ENCODE results near the gene DDX11. TPM values are rescaled to one million over a fixed set of nuclear protein-coding genes. Genes with fewer than 3 reads are reported as not detected.
"Not testable (repeated sequence)": the region's sequence is repeated elsewhere in the genome, so short reads cannot be mapped to it uniquely, and the experiment has no call there.

The DDX11 gene
- total RNA-seq, 2 donors from 2014 or later = 6.9 to 18.2 TPM

DNA sequence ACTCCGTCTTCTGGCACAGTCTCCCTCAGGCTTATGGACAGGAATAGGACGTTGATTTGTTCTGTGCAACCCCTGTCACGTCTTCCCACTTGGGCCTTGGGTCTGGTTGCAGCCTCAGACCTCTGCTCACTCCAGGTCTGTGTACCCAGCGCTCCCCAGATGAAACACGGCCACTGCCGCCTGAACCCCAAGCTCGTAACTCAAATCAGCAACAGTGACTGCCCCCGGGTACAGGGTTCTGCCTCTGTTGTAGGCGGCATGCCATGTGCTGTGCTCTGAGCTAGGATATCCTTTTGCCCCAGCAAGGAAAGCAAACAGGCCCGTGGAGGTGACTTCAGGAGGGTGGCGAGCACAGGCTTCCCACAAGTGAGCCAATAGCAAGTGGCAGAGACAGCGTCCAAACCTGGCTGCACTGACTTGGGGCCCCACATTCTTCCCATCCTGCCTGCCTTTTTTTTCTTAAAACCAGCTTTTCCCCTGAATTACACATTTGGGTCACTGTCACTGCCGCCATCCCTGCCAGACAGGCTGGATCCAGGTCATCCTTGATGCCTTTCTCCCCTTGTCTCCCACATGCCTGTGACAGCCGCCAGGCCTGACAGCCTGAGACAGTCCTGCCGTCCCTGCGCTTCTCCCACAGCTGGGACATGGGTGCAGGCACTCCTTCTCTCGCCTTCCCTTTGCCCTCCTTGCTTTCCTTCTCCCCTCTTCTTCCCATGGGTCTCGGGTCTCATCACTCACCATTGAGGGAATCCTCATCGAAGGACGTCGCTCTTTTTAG, 21.6 kb downstream of the DDX11 start:
- intact Hi-C loops (cut with DNase I); ATAC-seq; DNase-seq: not testable (repeated sequence)

DNA sequence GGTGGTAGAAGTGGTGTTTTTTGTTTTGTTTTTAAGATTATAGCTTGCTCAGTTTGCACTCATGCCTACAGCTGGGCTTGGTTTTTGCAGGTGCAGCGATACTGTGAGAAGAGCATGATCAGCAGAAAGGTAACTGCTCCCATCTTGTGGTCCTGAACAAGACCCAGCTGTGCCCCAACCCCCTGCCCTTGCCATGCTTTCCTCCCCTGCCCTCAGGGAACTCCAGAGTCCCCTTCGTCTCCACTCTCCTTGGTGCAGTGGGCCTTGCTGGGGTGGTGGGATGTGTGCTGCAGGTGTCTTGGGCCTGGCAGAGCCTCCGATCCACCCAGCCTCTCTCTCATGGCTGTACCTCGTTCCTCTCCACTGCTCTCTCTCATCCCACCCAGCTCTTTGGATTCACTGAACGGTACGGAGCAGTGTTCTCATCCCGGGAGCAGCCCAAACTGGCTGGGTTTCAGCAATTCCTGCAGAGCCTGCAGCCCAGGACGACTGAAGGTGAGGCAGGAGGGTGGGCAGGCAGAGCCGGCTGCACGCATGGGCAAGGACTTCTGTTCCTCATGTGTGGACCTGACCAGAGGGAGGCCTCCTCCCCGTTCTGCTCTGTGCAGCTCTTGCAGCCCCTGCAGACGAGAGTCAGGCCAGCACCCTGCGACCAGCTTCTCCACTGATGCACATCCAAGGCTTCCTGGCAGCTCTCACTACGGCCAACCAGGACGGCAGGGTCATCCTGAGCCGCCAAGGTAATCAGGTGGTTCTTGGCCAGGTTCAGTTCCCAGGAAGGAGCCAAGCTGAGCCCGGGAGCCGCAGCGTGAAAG, 22.8 kb downstream of the DDX11 start:
- ATAC-seq; intact Hi-C loops (cut with DNase I); DNase-seq: not testable (repeated sequence)

DNA sequence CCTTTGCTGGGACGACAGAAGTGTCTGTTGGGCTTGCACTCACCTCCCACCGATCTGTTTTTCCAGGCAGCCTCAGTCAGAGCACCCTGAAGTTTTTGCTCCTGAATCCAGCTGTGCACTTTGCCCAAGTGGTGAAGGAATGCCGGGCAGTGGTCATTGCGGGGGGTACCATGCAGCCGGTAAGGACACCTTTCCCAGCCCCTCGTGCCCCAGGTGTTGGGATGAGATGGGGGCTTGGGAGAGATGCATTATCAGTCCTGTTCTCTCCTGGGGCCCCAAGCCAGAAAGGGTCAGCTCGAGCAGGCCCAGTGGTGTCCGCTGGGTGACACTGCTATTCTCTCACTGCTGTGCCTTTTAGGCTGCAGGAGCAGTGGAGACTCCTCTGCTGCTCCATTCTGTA, 24.2 kb downstream of the DDX11 start:
- intact Hi-C loops (cut with DNase I); ATAC-seq; DNase-seq: not testable (repeated sequence)

DNA sequence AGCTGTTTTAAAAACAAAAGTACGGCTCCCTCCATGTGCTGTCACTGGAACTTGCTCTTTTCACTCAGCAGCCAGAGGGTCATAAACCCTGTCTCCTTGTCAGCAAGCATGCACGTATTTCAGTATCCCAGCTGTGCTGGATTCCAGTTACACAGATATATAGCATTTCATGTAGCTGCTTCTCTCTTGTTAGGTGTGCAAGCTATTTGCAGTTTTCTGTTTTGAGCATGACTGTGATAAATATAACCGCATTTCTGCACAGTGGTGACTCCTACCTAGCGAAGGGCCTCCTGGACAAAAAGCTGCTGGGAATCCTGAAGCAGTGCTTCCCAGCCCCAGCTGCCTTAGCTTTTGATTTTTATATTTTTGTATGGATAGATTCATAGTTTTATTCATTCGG, 24.7 kb downstream of the DDX11 start:
- ATAC-seq; intact Hi-C loops (cut with DNase I); DNase-seq: not testable (repeated sequence)

DNA sequence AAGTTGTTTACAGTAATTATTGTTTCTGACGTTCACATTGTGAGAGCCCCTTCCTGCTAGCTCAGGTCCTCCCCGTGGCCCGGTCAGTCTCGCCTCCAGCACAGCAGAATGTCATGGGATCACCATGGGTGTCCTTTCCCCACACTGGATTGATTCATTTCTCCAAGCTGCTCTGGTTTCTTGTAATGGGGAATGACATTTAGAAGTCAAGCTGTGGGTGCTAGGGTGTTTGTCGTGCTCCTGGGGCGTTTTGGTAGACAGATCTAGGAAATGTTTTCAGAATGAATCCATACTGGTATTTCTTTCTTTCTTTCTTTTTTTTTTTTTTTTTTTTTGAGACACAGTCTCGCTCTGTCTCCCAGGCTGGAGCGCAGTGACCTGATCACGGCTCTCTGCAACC, 25.1 kb downstream of the DDX11 start:
- ATAC-seq; DNase-seq; intact Hi-C loops (cut with DNase I): not testable (repeated sequence)

DNA sequence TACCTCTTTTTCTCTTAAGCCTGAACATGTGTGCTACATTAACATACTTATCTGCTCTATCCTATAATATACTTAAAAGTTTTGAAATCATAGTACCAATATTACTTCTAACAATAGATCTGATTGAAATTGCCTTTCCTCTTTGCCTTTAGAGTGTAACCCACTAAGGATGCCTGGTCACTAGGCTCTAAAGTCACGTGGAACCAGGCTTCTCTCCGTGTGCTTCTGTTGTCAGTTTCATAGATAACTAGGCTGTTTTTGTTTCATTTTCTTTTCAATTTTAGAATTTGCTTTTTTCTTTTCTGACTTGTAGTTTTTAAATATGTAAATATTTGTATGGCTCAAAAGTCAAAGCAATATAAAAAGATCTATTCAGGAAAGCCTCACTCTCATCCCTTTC, 25.8 kb downstream of the DDX11 start:
- intact Hi-C loops (cut with DNase I); ATAC-seq; DNase-seq: not testable (repeated sequence)

DNA sequence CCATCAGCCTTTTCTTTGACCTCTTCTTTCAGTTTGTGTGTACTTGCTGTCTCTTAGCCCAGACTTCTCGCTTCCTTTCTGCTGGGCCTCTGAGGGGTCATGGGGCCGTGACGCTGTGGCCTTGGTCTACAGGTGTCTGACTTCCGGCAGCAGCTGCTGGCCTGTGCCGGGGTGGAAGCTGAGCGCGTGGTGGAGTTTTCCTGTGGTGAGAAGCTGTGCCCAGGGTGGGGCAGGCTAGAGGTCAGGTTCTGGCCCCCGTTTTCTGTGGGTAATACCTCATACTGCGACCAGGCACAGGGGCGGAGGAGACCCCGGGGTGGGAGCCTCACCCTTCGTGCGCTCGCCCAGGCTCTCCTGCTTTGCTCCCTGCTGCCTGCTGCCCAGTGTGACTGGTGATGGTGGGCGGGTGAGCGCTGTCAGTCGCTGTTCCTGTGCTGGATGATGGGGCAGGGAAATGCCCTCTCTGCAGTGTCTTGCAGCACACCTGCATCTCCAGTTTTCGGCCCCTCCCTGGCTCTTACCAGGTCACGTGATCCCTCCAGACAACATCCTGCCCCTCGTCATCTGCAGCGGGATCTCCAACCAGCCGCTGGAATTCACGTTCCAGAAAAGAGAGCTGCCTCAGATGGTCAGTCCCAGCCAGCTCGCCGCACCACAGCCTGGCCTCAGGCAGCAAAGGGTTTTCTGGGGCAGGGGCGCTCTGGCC, 27.0 kb downstream of the DDX11 start:
- ATAC-seq; intact Hi-C loops (cut with DNase I); DNase-seq: not testable (repeated sequence)

DNA sequence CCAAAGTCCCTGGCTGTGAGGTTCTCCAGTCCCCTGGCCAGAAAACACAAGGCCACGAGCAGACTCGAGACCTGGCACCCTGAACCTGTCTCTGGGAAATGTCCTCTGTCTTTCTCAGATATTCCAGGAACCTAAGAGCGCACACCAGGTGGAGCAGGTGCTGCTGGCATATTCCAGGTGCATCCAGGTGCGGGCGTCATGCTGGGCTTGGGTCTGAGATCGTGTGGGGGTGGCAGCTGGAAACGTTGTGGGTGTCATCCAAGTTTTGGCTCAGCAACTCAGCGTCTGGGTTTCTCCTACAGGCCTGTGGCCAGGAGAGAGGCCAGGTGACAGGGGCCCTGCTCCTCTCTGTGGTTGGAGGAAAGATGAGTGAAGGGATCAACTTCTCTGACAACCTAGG, 28.5 kb downstream of the DDX11 start:
- DNase-seq; ATAC-seq; intact Hi-C loops (cut with DNase I): not testable (repeated sequence)

DNA sequence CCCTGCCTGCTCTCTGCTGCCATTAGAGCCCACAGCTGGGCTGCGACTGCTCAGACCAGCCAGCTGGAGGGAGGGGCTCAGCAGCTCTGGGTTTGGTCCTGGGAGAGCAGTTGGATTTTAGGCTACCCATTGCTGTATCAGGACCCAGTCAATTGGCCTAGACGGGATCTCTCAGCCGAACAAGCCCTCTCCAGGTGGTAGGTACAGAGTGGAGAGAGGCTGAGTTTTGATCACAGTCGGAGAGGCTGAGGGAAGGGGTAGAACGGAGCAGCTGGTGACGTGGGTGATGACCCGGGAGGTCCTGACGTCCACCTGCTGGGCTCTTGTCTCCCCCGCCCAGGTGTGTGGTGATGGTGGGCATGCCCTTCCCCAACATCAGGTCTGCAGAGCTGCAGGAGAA, 28.9 kb downstream of the DDX11 start:
- intact Hi-C loops (cut with DNase I); DNase-seq; ATAC-seq: not testable (repeated sequence)

DNA sequence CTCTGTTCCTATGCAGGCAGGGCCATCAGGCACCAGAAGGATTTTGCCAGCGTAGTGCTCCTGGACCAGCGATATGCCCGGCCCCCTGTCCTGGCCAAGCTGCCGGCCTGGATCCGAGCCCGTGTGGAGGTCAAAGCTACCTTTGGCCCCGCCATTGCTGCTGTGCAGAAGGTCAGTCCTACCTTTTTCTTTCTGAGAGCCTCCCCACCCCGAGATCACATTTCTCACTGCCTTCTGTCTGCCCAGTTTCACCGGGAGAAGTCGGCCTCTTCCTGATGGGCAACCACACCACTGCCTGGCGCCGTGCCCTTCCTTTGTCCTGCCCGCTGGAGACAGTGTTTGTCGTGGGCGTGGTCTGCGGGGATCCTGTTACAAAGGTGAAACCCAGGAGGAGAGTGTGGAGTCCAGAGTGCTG, 29.9 kb downstream of the DDX11 start:
- ATAC-seq; intact Hi-C loops (cut with DNase I); DNase-seq: not testable (repeated sequence)

DNA sequence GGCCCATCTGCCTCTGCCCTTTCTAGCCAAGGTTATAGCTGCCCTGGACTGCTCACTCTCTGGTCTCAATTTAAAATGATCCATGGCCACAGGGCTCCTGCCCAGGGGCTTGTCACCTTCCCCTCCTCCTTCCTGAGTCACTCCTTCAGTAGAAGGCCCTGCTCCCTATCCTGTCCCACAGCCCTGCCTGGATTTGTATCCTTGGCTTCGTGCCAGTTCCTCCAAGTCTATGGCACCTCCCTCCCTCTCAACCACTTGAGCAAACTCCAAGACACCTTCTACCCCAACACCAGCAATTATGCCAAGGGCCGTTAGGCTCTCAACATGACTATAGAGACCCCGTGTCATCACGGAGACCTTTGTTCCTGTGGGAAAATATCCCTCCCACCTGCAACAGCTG, 30.6 kb downstream of the DDX11 start:
- DNase-seq; intact Hi-C loops (cut with DNase I); ATAC-seq: not testable (repeated sequence)

DNA sequence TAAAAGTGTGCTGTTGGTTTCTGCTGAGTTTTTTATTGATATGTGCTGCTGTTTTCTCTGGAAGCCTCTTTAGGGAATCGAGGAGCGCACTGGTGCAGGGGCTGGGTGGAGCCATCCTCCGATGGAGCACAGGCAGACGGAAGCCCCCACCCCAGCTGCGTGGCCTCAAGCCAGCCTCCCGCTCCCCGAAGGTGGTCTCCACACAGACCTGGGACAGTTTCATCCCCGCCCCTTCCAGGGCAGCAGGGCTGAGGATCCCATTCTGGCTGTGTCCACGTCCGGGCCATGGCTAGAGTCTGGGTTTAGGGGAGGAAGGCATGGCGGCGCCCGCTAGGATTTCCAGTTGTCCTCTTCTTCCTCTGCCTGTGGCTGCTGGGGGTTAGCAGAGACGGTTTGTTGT, 31.1 kb downstream of the DDX11 start:
- DNase-seq; intact Hi-C loops (cut with DNase I); ATAC-seq: not testable (repeated sequence)

DNA sequence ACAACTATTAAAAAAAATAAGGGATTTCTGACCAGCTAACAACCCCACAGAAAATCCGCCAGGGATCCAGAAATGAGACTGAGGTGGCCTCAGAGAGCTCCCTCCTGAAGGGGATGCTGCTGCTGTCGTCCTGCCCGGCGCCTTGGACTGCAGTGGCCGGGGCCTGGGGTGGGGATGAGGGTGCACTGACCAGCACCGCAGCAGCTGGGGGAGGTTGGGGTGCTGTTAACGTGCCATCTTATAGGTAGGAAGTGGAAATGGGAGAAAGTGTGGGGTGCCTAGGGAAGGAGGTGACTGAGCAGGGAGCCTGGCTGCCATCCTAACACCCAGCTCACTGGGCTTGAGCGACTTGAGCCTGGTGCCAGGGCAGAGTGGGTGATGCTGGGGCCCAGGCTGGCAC, 32.0 kb downstream of the DDX11 start:
- intact Hi-C loops (cut with DNase I) = no loop called here
- no peak for DNase-seq

DNA sequence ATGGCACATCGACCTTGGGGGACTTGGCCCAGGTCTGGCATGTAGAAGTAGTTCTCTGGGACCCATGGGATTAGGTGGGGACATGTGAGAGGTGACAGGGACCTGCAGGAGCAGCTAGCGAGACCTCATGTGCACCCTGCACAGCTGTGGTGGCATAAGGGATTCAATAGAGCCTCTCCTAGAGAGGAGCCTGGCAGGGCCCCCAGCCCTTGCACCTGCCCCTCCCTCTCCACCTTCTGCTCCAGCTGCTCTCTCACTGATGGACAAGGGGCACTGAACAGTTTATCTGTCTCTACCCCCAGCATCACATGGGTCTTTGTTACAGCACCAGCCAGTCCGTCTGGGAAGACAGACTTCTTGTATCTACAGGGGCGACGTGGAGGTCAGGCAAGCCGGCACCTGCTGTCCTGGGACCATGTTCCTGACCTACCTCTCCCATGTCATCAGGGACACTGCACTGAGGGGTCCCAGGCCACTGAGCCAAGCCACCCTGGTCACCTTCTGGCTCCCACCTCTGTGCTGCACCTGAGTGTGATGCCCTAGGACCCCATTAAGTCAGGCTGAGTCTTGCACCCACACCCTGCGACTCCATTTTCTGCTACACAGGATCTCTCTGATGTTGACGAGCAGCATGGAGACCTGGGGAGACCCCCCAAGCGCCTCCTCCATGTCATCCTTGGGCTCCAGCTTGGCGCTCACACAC, 32.6 kb downstream of the DDX11 start:
- no peak for ATAC-seq
- no peak for DNase-seq
- intact Hi-C loops (cut with DNase I) = no loop called here

More for the DNA sequence above, 32.0 kb downstream of the DDX11 start:
- ATAC-seq = no peak

DNA sequence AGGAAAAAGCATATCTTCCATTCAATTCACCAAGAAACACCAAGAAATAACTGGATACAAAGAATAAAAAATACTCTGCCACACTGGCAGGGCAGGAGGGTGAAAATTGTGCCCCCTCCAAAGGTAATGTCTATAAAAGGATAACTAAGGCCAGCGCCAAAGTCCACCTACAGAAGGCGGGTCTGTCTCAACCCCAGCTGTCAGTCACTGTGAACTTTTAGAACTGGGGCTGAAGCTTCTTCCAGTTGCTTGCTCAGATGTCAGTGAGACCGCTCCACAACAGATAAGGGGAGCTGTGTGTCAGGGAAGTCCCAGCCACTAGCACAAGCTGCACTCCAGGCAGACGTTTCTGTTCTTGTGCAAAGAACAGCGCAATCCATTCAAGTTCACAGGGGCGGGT, 36.1 kb downstream of the DDX11 start:
- ATAC-seq; DNase-seq; intact Hi-C loops (cut with DNase I): not testable (repeated sequence)

DNA sequence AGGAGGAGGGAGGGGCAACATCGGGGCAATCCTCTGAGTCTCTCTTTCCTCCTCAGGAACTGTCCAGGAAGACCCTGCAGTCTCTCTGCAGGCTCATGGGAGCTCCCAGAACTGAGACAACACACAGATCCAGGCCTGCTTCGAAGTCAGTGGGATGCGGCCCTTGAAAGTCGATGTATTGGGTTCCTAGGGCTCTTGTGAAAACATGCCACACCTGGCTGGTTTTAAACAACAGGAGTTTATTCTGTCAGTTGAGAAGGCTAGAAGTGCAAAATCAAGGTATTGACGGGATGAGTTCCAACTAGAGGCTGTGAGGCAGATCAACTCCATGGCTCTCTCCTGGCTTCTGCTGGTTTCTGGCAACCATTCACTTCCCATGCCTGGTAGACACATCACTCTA, 36.6 kb downstream of the DDX11 start:
- DNase-seq; intact Hi-C loops (cut with DNase I); ATAC-seq: not testable (repeated sequence)

DNA sequence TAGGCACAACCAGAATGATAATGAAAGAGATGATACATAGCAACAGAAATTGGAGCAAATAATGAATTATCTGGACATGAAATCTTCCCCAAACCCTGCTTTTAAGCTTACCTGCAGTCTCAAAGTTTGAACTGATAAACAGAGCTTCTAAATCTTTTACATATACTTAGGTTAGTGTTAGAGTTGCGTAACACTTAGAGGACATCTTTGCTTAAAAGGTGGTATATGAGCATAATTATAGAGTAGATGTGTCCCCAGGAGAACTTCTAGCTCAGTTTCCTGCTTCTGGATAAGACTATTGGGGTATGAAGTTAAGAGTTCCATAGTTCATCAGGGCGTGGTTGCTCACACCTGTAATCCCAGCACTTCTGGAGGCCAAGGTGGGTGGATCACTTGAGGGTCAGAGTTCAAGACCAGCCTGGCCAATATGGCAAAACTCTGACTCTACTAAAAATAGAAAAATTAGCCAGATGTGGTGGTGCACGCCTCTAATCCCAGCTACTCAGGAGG, 41.5 kb downstream of the DDX11 start:
- DNase-seq; ATAC-seq; intact Hi-C loops (cut with DNase I): not testable (repeated sequence)

DNA sequence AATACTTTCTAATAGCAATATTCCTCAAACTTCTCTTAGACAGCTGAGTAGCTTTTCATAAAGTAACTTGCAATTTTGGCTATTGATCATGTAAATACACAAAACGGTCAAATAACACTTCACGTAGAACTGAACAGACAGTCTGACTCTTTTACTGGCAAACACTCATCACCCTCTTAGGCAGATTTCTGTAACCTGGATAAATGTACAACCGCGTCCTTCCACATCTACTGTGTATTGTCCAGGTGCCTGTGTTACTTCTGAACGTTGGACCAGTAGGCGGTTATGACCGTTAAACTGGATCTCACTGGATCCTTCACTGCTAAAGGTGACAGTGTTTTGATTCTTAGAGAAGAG, 43.2 kb downstream of the DDX11 start:
- DNase-seq; ATAC-seq; intact Hi-C loops (cut with DNase I): not testable (repeated sequence)
